Breast epithelium (tissue), 3 donors: ENCODE data around the gene SSX7.

ENCODE experiments used
- CTCF ChIP-seq, 3 donors: fragments of 450-650 bp; IDR thresholded peaks; one replicate each; pipeline ENCODE4 v1.5.1; 2016 to 2017; ENCODE audit warnings: antibody characterized with exemption in 3 of 3, mild to moderate bottlenecking in 3 of 3, moderate library complexity in 3 of 3
- POLR2A ChIP-seq: fragments of 450-650 bp; IDR thresholded peaks from one replicate; pipeline ENCODE4 v1.6.1; 2016; ENCODE audit warnings: antibody characterized with exemption, mild to moderate bottlenecking, moderate library complexity
- POLR2AphosphoS5 ChIP-seq, 3 donors: sonication (generic); formaldehyde crosslinking; IDR thresholded peaks; one replicate each; pipeline ENCODE4 v1.6.1; 2017; ENCODE audit warnings: antibody characterized with exemption in 3 of 3

- TF ChIP-seq POLR2A (no peak), CTCF (IDR thresholded peaks at IDR 0.05) (no peak), POLR2AphosphoS5 (IDR thresholded peaks at IDR 0.05) (no peak)
Measured at GRCh38 chrX:52608961-52609360, 45.7 kb downstream of the SSX7 start.
